Measurements from ENCODE around the gene SMC1B.

Gene SMC1B

GRCh38 chr22:45422237-45422983 lies 9.0 kb upstream of the SMC1B start:
- Histone ChIP-seq H3K36me3 (ENCODE audit: control insufficient read depth, insufficient read depth, low read length) (no peaks in the 10 kb centered on the region), H3K9me3 (ENCODE audit: control insufficient read depth, low read length) (no peaks in the 10 kb centered on the region), H3K4me1 (ENCODE audit: control insufficient read depth, insufficient read depth, low read length, poor library complexity, severe bottlenecking) (no peaks in the 10 kb centered on the region), H3K27me3 (replicated peaks; ENCODE audit: control insufficient read depth, insufficient read depth, low read length, poor library complexity, severe bottlenecking) (no peaks in the 10 kb centered on the region), H3K4me3 (ENCODE audit: insufficient read depth, low read depth, low read length, poor library complexity, severe bottlenecking) (no peak overlapping the region), H3K27ac (ENCODE audit: insufficient read depth, low read length, poor library complexity, severe bottlenecking) (no peak overlapping the region)
- no peak for DNase-seq

- no peaks in the 10 kb centered on the region for H3K36me3 ChIP-seq (ENCODE audit: control insufficient read depth, insufficient read depth, low read length)
- no peak for DNase-seq
- H3K27me3 ChIP-seq (replicated peaks; ENCODE audit: control insufficient read depth, insufficient read depth, low read length, poor library complexity, severe bottlenecking), result no peaks in the 10 kb centered on the region
- H3K9me3 ChIP-seq (ENCODE audit: control insufficient read depth, low read length), result no peaks in the 10 kb centered on the region
- H3K27ac ChIP-seq (ENCODE audit: insufficient read depth, low read length, poor library complexity, severe bottlenecking), result no peak overlapping the region
- H3K4me3 ChIP-seq (ENCODE audit: insufficient read depth, low read depth, low read length, poor library complexity, severe bottlenecking), result no peak overlapping the region
- no peaks in the 10 kb centered on the region for H3K4me1 ChIP-seq (ENCODE audit: control insufficient read depth, insufficient read depth, low read length, poor library complexity, severe bottlenecking)
These were observed 8.1 kb upstream of the SMC1B start for GRCh38 chr22:45421349-45422055.

GRCh38 chr22:45420539-45420938 lies 7.1 kb upstream of the SMC1B start:
- Histone ChIP-seq H3K9me3 (ENCODE audit: control insufficient read depth, low read length) (no peaks in the 10 kb centered on the region), H3K27ac (ENCODE audit: insufficient read depth, low read length, poor library complexity, severe bottlenecking) (no peak overlapping the region), H3K4me1 (ENCODE audit: control insufficient read depth, insufficient read depth, low read length, poor library complexity, severe bottlenecking) (no peaks in the 10 kb centered on the region), H3K4me3 (ENCODE audit: insufficient read depth, low read depth, low read length, poor library complexity, severe bottlenecking) (no peak overlapping the region), H3K27me3 (replicated peaks; ENCODE audit: control insufficient read depth, insufficient read depth, low read length, poor library complexity, severe bottlenecking) (no peaks in the 10 kb centered on the region), H3K36me3 (ENCODE audit: control insufficient read depth, insufficient read depth, low read length) (no peaks in the 10 kb centered on the region)
- DNase-seq, result no peak

GRCh38 chr22:45420011-45420410 lies 6.6 kb upstream of the SMC1B start:
- Histone ChIP-seq H3K4me1 (ENCODE audit: control insufficient read depth, insufficient read depth, low read length, poor library complexity, severe bottlenecking) (no peaks in the 10 kb centered on the region), H3K27ac (ENCODE audit: insufficient read depth, low read length, poor library complexity, severe bottlenecking) (no peak overlapping the region), H3K36me3 (ENCODE audit: control insufficient read depth, insufficient read depth, low read length) (no peaks in the 10 kb centered on the region), H3K9me3 (ENCODE audit: control insufficient read depth, low read length) (no peaks in the 10 kb centered on the region), H3K4me3 (ENCODE audit: insufficient read depth, low read depth, low read length, poor library complexity, severe bottlenecking) (no peak overlapping the region), H3K27me3 (replicated peaks; ENCODE audit: control insufficient read depth, insufficient read depth, low read length, poor library complexity, severe bottlenecking) (no peaks in the 10 kb centered on the region)
- DNase-seq, result no peak

GRCh38 chr22:45418770-45419138 lies 5.4 kb upstream of the SMC1B start:
- Histone ChIP-seq H3K27ac (ENCODE audit: insufficient read depth, low read length, poor library complexity, severe bottlenecking) (no peak overlapping the region), H3K9me3 (ENCODE audit: control insufficient read depth, low read length) (no peaks in the 10 kb centered on the region), H3K27me3 (replicated peaks; ENCODE audit: control insufficient read depth, insufficient read depth, low read length, poor library complexity, severe bottlenecking) (no peaks in the 10 kb centered on the region), H3K4me3 (ENCODE audit: insufficient read depth, low read depth, low read length, poor library complexity, severe bottlenecking) (no peak overlapping the region), H3K36me3 (ENCODE audit: control insufficient read depth, insufficient read depth, low read length) (no peaks in the 10 kb centered on the region), H3K4me1 (ENCODE audit: control insufficient read depth, insufficient read depth, low read length, poor library complexity, severe bottlenecking) (peaks cover 5% of the 10 kb centered on the region)
- DNase-seq, result no peak

GRCh38 chr22:45418056-45418769 lies 4.8 kb upstream of the SMC1B start:
- no peak overlapping the region for H3K27ac ChIP-seq (ENCODE audit: insufficient read depth, low read length, poor library complexity, severe bottlenecking)
- no peaks in the 10 kb centered on the region for H3K36me3 ChIP-seq (ENCODE audit: control insufficient read depth, insufficient read depth, low read length)
- H3K4me3 ChIP-seq (ENCODE audit: insufficient read depth, low read depth, low read length, poor library complexity, severe bottlenecking), result no peak overlapping the region
- H3K4me1 ChIP-seq (ENCODE audit: control insufficient read depth, insufficient read depth, low read length, poor library complexity, severe bottlenecking), result peaks cover 11% of the 10 kb centered on the region
- no peaks in the 10 kb centered on the region for H3K9me3 ChIP-seq (ENCODE audit: control insufficient read depth, low read length)
- H3K27me3 ChIP-seq (replicated peaks; ENCODE audit: control insufficient read depth, insufficient read depth, low read length, poor library complexity, severe bottlenecking), result no peaks in the 10 kb centered on the region
- DNase-seq, result no peak

GRCh38 chr22:45413013-45413367 lies 409 bp downstream of the SMC1B start:
- Histone ChIP-seq H3K4me1 (ENCODE audit: control insufficient read depth, insufficient read depth, low read length, poor library complexity, severe bottlenecking) (peaks cover 14% of the 10 kb centered on the region), H3K4me3 (ENCODE audit: insufficient read depth, low read depth, low read length, poor library complexity, severe bottlenecking) (peak overlapping the region; percentile 55), H3K27me3 (replicated peaks; ENCODE audit: control insufficient read depth, insufficient read depth, low read length, poor library complexity, severe bottlenecking) (no peaks in the 10 kb centered on the region), H3K27ac (ENCODE audit: insufficient read depth, low read length, poor library complexity, severe bottlenecking) (no peak overlapping the region), H3K9me3 (ENCODE audit: control insufficient read depth, low read length) (no peaks in the 10 kb centered on the region), H3K36me3 (ENCODE audit: control insufficient read depth, insufficient read depth, low read length) (no peaks in the 10 kb centered on the region)
- no peak for DNase-seq

- Histone ChIP-seq H3K36me3 (ENCODE audit: control insufficient read depth, insufficient read depth, low read length) (no peaks in the 10 kb centered on the region), H3K9me3 (ENCODE audit: control insufficient read depth, low read length) (no peaks in the 10 kb centered on the region), H3K27ac (ENCODE audit: insufficient read depth, low read length, poor library complexity, severe bottlenecking) (no peak overlapping the region), H3K27me3 (replicated peaks; ENCODE audit: control insufficient read depth, insufficient read depth, low read length, poor library complexity, severe bottlenecking) (no peaks in the 10 kb centered on the region), H3K4me1 (ENCODE audit: control insufficient read depth, insufficient read depth, low read length, poor library complexity, severe bottlenecking) (no peaks in the 10 kb centered on the region), H3K4me3 (ENCODE audit: insufficient read depth, low read depth, low read length, poor library complexity, severe bottlenecking) (no peak overlapping the region)
- DNase-seq, result no peak
These were observed 5.6 kb downstream of the SMC1B start for GRCh38 chr22:45407793-45408192.

GRCh38 chr22:45402466-45402985 lies 10.9 kb downstream of the SMC1B start:
- no peak overlapping the region for H3K4me3 ChIP-seq (ENCODE audit: insufficient read depth, low read depth, low read length, poor library complexity, severe bottlenecking)
- H3K27ac ChIP-seq (ENCODE audit: insufficient read depth, low read length, poor library complexity, severe bottlenecking), result no peak overlapping the region
- no peaks in the 10 kb centered on the region for H3K9me3 ChIP-seq (ENCODE audit: control insufficient read depth, low read length)
- no peaks in the 10 kb centered on the region for H3K4me1 ChIP-seq (ENCODE audit: control insufficient read depth, insufficient read depth, low read length, poor library complexity, severe bottlenecking)
- no peaks in the 10 kb centered on the region for H3K27me3 ChIP-seq (replicated peaks; ENCODE audit: control insufficient read depth, insufficient read depth, low read length, poor library complexity, severe bottlenecking)
- H3K36me3 ChIP-seq (ENCODE audit: control insufficient read depth, insufficient read depth, low read length), result no peaks in the 10 kb centered on the region
- no peak for DNase-seq

All from effector memory CD4-positive, alpha-beta T cell (primary cell).